Ishikawa (cell line): ENCODE measurements around the gene OR4K2.

Experiments used
- CEBPB ChIP-seq: IDR thresholded peaks from 2 replicates; pipeline ENCODE4 v1.6.1; 2012
- CREB1 ChIP-seq: IDR thresholded peaks from 2 replicates; pipeline ENCODE4 v1.6.1; 2012; ENCODE audit warnings: low read depth
- EGR1 ChIP-seq: IDR thresholded peaks from 2 replicates; pipeline ENCODE4 v1.6.1; 2012
- EP300 ChIP-seq: IDR thresholded peaks from 2 replicates; pipeline ENCODE4 v1.6.1; 2012; ENCODE audit warnings: borderline replicate concordance
- FOXM1 ChIP-seq: IDR thresholded peaks from 2 replicates; pipeline ENCODE4 v1.6.1; 2012; ENCODE audit warnings: low read depth, borderline replicate concordance
- NFIC ChIP-seq: IDR thresholded peaks from 2 replicates; pipeline ENCODE4 v1.6.1; 2012
- RAD21 ChIP-seq: IDR thresholded peaks from 2 replicates; pipeline ENCODE4 v1.6.1; 2012; ENCODE audit warnings: low read depth
- TAF1 ChIP-seq: IDR thresholded peaks from 2 replicates; pipeline ENCODE4 v1.6.1; 2012; ENCODE audit warnings: low read depth, mild to moderate bottlenecking
- TCF12 ChIP-seq: IDR thresholded peaks from 2 replicates; pipeline ENCODE4 v1.6.1; 2012; ENCODE audit warnings: low read depth
- TEAD4 ChIP-seq: IDR thresholded peaks from 2 replicates; pipeline ENCODE4 v1.6.1; 2012
- YY1 ChIP-seq: IDR thresholded peaks from 2 replicates; pipeline ENCODE4 v1.6.1; 2012; ENCODE audit warnings: low read depth
- ZBTB7A ChIP-seq: IDR thresholded peaks from 2 replicates; pipeline ENCODE4 v1.6.1; 2012; ENCODE audit warnings: low read depth
- TF ChIP-seq, protein P1 (sequence below): IDR thresholded peaks from 2 replicates; pipeline ENCODE4 v1.6.1; 2012; ENCODE audit warnings: low read depth, mild to moderate bottlenecking
- TF ChIP-seq, protein P2 (sequence below): IDR thresholded peaks from 2 replicates; pipeline ENCODE4 v1.6.1; 2012
- TF ChIP-seq, protein P3 (sequence below): IDR thresholded peaks from 2 replicates; pipeline ENCODE4 v1.6.1; 2012

Gene OR4K2

DNA sequence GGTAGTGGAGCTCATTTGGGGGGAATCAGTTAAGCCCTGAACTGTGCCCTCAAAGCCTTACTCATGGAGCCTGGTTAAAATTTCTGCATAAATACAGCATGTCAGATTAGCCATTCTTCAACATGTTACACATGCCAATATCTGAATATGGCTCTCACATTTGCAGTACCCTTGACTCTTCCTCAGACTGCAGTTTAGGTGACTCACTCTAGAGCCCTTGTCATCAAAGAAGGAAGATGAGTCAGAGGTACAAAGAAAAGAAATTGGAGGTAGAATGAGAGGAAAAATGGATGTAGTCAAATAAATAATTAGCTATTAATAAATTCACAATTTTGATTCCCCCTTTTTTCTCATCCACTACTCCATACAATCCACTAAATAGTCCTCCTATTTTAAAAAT lies 23.6 kb upstream of the OR4K2 start:
- no peak for TF ChIP-seq CEBPB
- no peak for TF ChIP-seq FOXM1
- TF ChIP-seq EP300: no peak
- TF ChIP-seq, protein P1, sequence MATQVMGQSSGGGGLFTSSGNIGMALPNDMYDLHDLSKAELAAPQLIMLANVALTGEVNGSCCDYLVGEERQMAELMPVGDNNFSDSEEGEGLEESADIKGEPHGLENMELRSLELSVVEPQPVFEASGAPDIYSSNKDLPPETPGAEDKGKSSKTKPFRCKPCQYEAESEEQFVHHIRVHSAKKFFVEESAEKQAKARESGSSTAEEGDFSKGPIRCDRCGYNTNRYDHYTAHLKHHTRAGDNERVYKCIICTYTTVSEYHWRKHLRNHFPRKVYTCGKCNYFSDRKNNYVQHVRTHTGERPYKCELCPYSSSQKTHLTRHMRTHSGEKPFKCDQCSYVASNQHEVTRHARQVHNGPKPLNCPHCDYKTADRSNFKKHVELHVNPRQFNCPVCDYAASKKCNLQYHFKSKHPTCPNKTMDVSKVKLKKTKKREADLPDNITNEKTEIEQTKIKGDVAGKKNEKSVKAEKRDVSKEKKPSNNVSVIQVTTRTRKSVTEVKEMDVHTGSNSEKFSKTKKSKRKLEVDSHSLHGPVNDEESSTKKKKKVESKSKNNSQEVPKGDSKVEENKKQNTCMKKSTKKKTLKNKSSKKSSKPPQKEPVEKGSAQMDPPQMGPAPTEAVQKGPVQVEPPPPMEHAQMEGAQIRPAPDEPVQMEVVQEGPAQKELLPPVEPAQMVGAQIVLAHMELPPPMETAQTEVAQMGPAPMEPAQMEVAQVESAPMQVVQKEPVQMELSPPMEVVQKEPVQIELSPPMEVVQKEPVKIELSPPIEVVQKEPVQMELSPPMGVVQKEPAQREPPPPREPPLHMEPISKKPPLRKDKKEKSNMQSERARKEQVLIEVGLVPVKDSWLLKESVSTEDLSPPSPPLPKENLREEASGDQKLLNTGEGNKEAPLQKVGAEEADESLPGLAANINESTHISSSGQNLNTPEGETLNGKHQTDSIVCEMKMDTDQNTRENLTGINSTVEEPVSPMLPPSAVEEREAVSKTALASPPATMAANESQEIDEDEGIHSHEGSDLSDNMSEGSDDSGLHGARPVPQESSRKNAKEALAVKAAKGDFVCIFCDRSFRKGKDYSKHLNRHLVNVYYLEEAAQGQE: no peak
- TF ChIP-seq TEAD4: no peak

DNA sequence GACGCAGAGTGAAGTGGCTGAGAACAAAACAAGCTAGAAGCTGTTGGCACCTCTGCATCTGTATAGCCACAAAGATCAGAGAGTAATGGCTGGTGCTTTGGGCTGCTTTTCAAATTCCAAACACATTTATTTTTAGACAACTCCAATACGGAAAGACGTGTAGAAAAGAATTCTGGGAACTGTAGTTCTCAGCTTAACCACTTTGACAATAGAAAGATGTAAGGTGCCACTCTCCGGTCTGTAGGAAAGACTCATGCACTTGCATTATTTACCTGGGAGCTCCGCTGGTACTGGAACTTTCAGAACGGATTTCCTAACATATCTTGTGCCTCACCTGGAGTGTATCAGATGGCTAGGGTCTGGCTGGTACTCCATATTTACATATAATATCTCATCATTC lies 1.8 kb upstream of the OR4K2 start:
- TF ChIP-seq EGR1 (no peak), TCF12 (no peak), EP300 (no peak), ZBTB7A (no peak), CEBPB (no peak), CREB1 (no peak), FOXM1 (no peak), TEAD4 (no peak), YY1 (no peak), NFIC (no peak), RAD21 (no peak)
- TF ChIP-seq, protein P1: no peak
- TF ChIP-seq, protein P2, sequence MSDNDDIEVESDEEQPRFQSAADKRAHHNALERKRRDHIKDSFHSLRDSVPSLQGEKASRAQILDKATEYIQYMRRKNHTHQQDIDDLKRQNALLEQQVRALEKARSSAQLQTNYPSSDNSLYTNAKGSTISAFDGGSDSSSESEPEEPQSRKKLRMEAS: no peak
- TF ChIP-seq, protein P3, sequence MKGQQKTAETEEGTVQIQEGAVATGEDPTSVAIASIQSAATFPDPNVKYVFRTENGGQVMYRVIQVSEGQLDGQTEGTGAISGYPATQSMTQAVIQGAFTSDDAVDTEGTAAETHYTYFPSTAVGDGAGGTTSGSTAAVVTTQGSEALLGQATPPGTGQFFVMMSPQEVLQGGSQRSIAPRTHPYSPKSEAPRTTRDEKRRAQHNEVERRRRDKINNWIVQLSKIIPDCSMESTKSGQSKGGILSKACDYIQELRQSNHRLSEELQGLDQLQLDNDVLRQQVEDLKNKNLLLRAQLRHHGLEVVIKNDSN: no peak

DNA sequence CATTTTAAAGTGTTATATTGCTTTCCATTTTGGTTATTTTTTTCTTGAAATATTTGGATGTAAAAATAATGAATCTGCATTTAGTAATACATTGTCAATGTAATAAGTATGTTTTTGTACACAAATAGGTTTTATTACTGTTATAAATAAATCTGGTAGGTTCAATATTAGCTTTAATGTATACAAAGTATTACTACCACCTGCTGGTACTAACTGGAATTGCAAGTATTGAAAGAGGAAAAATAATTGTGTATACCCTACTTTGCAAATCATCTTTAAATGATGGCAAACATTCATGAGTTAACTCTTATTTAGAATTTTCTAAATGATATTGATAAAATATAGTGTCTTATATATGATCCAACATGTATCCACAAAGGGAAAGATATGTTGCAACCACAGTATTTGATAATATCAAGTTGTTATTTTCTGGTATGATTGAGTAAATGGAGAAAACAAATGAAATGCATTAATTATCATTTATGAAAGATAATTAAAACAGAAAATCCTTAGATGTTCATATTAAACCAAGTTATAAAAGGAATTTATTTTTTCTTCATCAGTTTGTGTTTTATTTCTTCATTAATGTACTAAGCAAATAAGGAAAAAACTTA lies 3.2 kb downstream of the OR4K2 start:
- TF ChIP-seq CEBPB (no peak), RAD21 (peak; percentile 37; the same call in 1 of the 2 replicates), ZBTB7A (no peak), YY1 (no peak), EGR1 (no peak), TEAD4 (no peak), NFIC (no peak), EP300 (no peak)

DNA sequence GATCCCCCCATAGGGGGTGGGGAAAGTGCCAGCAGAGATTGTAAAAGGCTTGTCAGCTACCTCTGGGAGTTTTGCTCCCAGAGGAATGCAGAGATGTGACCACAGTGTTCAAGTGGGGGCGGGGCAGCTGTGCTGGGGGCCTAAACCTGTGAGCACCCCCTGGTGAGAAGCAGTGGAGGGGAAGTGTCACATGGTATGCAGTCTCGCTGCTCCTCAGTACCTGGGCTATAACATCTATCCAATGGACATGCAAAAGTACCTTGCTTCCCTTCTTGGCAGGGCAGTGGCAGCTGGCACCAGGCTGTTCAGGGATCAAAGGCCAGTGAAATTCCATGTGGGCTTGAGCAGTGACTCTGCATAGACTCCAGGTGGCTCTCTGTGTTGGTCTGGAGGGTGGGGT lies 20.3 kb downstream of the OR4K2 start:
- TF ChIP-seq, protein P2: no peak
- no peak for TF ChIP-seq EGR1
- TF ChIP-seq, protein P1: no peak
- TF ChIP-seq TEAD4: no peak
- no peak for TF ChIP-seq NFIC
- no peak for TF ChIP-seq RAD21
- no peak for TF ChIP-seq EP300
- TF ChIP-seq FOXM1: no peak
- TF ChIP-seq CEBPB: no peak
- no peak for TF ChIP-seq CREB1
- TF ChIP-seq, protein P3: no peak
- TF ChIP-seq TCF12: no peak
- no peak for TF ChIP-seq TAF1
- no peak for TF ChIP-seq YY1
- TF ChIP-seq ZBTB7A: no peak

DNA sequence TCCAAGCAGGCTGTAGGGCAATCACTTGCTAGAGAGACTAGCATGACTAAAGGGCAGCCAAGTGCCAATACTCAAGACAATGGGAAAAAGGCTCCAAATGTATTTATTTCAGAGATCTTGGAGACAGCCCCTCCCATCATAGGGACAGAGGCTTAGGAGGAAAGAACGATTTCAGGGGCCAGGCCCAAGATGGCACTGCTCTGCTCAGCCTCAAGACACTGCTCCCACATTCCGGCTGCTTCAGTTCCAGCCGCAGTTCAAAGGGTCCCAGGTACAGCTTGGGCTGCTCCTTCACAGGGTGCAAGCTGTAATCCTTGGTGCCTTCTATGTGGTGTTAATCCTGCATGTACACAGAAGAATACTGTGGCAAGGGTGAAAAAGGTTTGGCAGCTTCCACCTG lies 26.1 kb downstream of the OR4K2 start:
- no peak for TF ChIP-seq NFIC
- TF ChIP-seq EGR1: no peak
- no peak for TF ChIP-seq EP300
- TF ChIP-seq, protein P1: no peak
- no peak for TF ChIP-seq CREB1
- no peak for TF ChIP-seq TCF12
- TF ChIP-seq RAD21: no peak
- TF ChIP-seq YY1: no peak
- TF ChIP-seq CEBPB: no peak
- TF ChIP-seq, protein P3: no peak
- no peak for TF ChIP-seq TAF1
